ENCODE measurements around the gene DMPK. TPM values are rescaled to one million over a fixed set of nuclear protein-coding genes. Genes with fewer than 3 reads are reported as not detected.

The DMPK gene
- total and polyA plus RNA-seq, 4 experiments from 2014 or later, result 1.3 to 32.9 (median 30.8) TPM; not detected in 1

Other genes with a start within 250 kb of the DMPK start
- gene OPA3, start 197.7 kb downstream of the DMPK start, total RNA-seq, result 10 to 100 TPM in 1 of 2 experiments, 1 to 10 TPM in 1; 9.9 to 10.8 TPM
- 10 to 100 TPM in 1 of 2 donors, 1 to 10 TPM in 1; 4.4 to 12.9 TPM for gene OPA3, start 197.7 kb downstream of the DMPK start, polyA plus RNA-seq
- not detected for gene GPR4, start 180.3 kb downstream of the DMPK start, total RNA-seq
- not detected for gene GPR4, start 180.3 kb downstream of the DMPK start, polyA plus RNA-seq
- gene EML2, start 143.1 kb downstream of the DMPK start, total RNA-seq, result 10 to 100 TPM; 76.7 to 78.0 TPM
- gene EML2, start 143.1 kb downstream of the DMPK start, polyA plus RNA-seq, result 10 to 100 TPM; 11.0 to 20.8 TPM
- gene GIPR, start 114.3 kb downstream of the DMPK start, total RNA-seq, result 1 to 10 TPM; 6.1 to 6.4 TPM
- gene GIPR, start 114.3 kb downstream of the DMPK start, polyA plus RNA-seq, result under 1 TPM in 1 of 2 donors, not detected in 1; 0.12 TPM
- 100 to 1,000 TPM; 380 to 406 TPM for gene SNRPD2, start 90.5 kb downstream of the DMPK start, total RNA-seq
- 1,000 to 10,000 TPM in 1 of 2 donors, 100 to 1,000 TPM in 1; 956 to 1,238 TPM for gene SNRPD2, start 90.5 kb downstream of the DMPK start, polyA plus RNA-seq
- gene QPCTL, start 89.8 kb downstream of the DMPK start, total RNA-seq, result 10 to 100 TPM; 10.8 to 11.4 TPM
- 1 to 10 TPM in 1 of 2 donors, under 1 TPM in 1; 0.94 to 1.5 TPM for gene QPCTL, start 89.8 kb downstream of the DMPK start, polyA plus RNA-seq
- 10 to 100 TPM; 33.1 to 37.3 TPM for gene FBXO46, start 51.6 kb downstream of the DMPK start, total RNA-seq
- 10 to 100 TPM in 1 of 2 donors, 1 to 10 TPM in 1; 3.7 to 17.2 TPM for gene FBXO46, start 51.6 kb downstream of the DMPK start, polyA plus RNA-seq
- not detected for gene MEIOSIN, start 49.1 kb downstream of the DMPK start, total RNA-seq
- gene MEIOSIN, start 49.1 kb downstream of the DMPK start, polyA plus RNA-seq, result not detected
- 1 to 10 TPM; 1.5 to 1.7 TPM for gene SIX5, start 13.2 kb downstream of the DMPK start, total RNA-seq
- gene SIX5, start 13.2 kb downstream of the DMPK start, polyA plus RNA-seq, result under 1 TPM in 1 of 2 donors, not detected in 1; 0.08 TPM
- gene DMWD, start 10.4 kb upstream of the DMPK start, total RNA-seq, result 10 to 100 TPM; 49.3 to 52.6 TPM
- 10 to 100 TPM in 1 of 2 donors, 1 to 10 TPM in 1; 6.9 to 11.7 TPM for gene DMWD, start 10.4 kb upstream of the DMPK start, polyA plus RNA-seq
- gene RSPH6A, start 32.8 kb upstream of the DMPK start, total RNA-seq, result under 1 TPM; 0.29 to 0.39 TPM
- gene RSPH6A, start 32.8 kb upstream of the DMPK start, polyA plus RNA-seq, result not detected
- 10 to 100 TPM; 93.9 to 98.2 TPM for gene SYMPK, start 80.7 kb upstream of the DMPK start, total RNA-seq
- gene SYMPK, start 80.7 kb upstream of the DMPK start, polyA plus RNA-seq, result 10 to 100 TPM in 1 of 2 donors, 1 to 10 TPM in 1; 6.0 to 17.5 TPM
- gene FOXA3, start 81.8 kb upstream of the DMPK start, total RNA-seq, result not detected
- not detected for gene FOXA3, start 81.8 kb upstream of the DMPK start, polyA plus RNA-seq
- gene IRF2BP1, start 103.7 kb upstream of the DMPK start, total RNA-seq, result 10 to 100 TPM; 33.7 to 35.8 TPM
- 1 to 10 TPM; 2.4 to 8.2 TPM for gene IRF2BP1, start 103.7 kb upstream of the DMPK start, polyA plus RNA-seq
- 10 to 100 TPM; 12.9 to 15.1 TPM for gene MYPOP, start 120.1 kb upstream of the DMPK start, total RNA-seq
- under 1 TPM; 0.10 to 0.87 TPM for gene MYPOP, start 120.1 kb upstream of the DMPK start, polyA plus RNA-seq
- not detected for gene NANOS2, start 132.3 kb upstream of the DMPK start, total RNA-seq
- not detected for gene NANOS2, start 132.3 kb upstream of the DMPK start, polyA plus RNA-seq
- gene NOVA2, start 191.4 kb upstream of the DMPK start, total RNA-seq, result not detected
- gene NOVA2, start 191.4 kb upstream of the DMPK start, polyA plus RNA-seq, result not detected
- gene CCDC61, start 213.0 kb upstream of the DMPK start, total RNA-seq, result 10 to 100 TPM; 37.4 to 39.6 TPM
- gene CCDC61, start 213.0 kb upstream of the DMPK start, polyA plus RNA-seq, result 1 to 10 TPM; 6.4 to 9.2 TPM
- gene PGLYRP1, start 240.6 kb upstream of the DMPK start, total RNA-seq, result not detected
- gene PGLYRP1, start 240.6 kb upstream of the DMPK start, polyA plus RNA-seq, result not detected

All from CD4-positive, alpha-beta memory T cell (primary cell).